Hematopoietic multipotent progenitor cell treated with erythropoietin and hydrocortisone succinate and interleukin-3 and kit ligand, for 15 days (in vitro differentiated cells): ENCODE data around the gene CCDC102B.
"Not testable (repeated sequence)": the region's sequence is repeated elsewhere in the genome, so short reads cannot be mapped to it uniquely, and the experiment has no call there.

Experiments
- DNase-seq: peaks from one replicate; pipeline ENCODE4 v3.0.0-alpha.2; 2015; ENCODE audit warnings: low spot score

CCDC102B gene

GRCh38 chr18:68983126-68983525 lies 185.2 kb downstream of the CCDC102B start:
- no peak for DNase-seq

GRCh38 chr18:68984342-68984741 lies 186.5 kb downstream of the CCDC102B start:
- no peak for DNase-seq

- DNase-seq = no peak
These were observed 187.4 kb downstream of the CCDC102B start for GRCh38 chr18:68985172-68985820.

GRCh38 chr18:68991286-68991685 lies 193.4 kb downstream of the CCDC102B start:
- no peak for DNase-seq

GRCh38 chr18:68992719-68993482 lies 195.0 kb downstream of the CCDC102B start:
- no peak for DNase-seq

- DNase-seq = no peak
These were observed 197.8 kb downstream of the CCDC102B start for GRCh38 chr18:68995675-68996074.

- no peak for DNase-seq
These were observed 200.0 kb downstream of the CCDC102B start for GRCh38 chr18:68997845-68998244.

- no peak for DNase-seq
These were observed 202.5 kb downstream of the CCDC102B start for GRCh38 chr18:69000366-69000765.

- DNase-seq = no peak
These were observed 204.4 kb downstream of the CCDC102B start for GRCh38 chr18:69002233-69002632.

- DNase-seq = not testable (repeated sequence)
These were observed 208.3 kb downstream of the CCDC102B start for GRCh38 chr18:69006212-69006611.

- no peak for DNase-seq
These were observed 210.7 kb downstream of the CCDC102B start for GRCh38 chr18:69008538-69008937.

- no peak for DNase-seq
These were observed 223.4 kb downstream of the CCDC102B start for GRCh38 chr18:69021211-69021805.

GRCh38 chr18:69022426-69022825 lies 224.5 kb downstream of the CCDC102B start:
- no peak for DNase-seq

GRCh38 chr18:69031571-69031970 lies 233.7 kb downstream of the CCDC102B start:
- DNase-seq = no peak

GRCh38 chr18:69032009-69032408 lies 234.1 kb downstream of the CCDC102B start:
- DNase-seq = no peak

GRCh38 chr18:69035756-69036155 lies 237.9 kb downstream of the CCDC102B start:
- DNase-seq = no peak

- no peak for DNase-seq
These were observed 246.3 kb downstream of the CCDC102B start for GRCh38 chr18:69044215-69044614.

- no peak for DNase-seq
These were observed 266.2 kb downstream of the CCDC102B start for GRCh38 chr18:69064063-69064462.

- no peak for DNase-seq
These were observed 269.2 kb downstream of the CCDC102B start for GRCh38 chr18:69067048-69067447.

GRCh38 chr18:69071680-69072079 lies 273.8 kb downstream of the CCDC102B start:
- DNase-seq = no peak

GRCh38 chr18:69081846-69082245 lies 284.0 kb downstream of the CCDC102B start:
- no peak for DNase-seq

- no peak for DNase-seq
These were observed 284.6 kb downstream of the CCDC102B start for GRCh38 chr18:69082499-69082898.

GRCh38 chr18:69085951-69086350 lies 288.1 kb downstream of the CCDC102B start:
- no peak for DNase-seq
